ENCODE measurements around the gene CPNE9. TPM values are rescaled to one million over a fixed set of nuclear protein-coding genes. Genes with fewer than 3 reads are reported as not detected.

The CPNE9 gene
- total and polyA plus RNA-seq, 2 donors (not counting 1 experiment from before 2014, with no cell fraction given) = under 0.01 TPM; not detected in 1

- Histone ChIP-seq H3K4me2 (ENCODE audit: extremely low read depth, insufficient read depth, low read length) (no peak overlapping the region), H3K27me3 (ENCODE audit: control insufficient read depth, insufficient read depth, low read length) (no peaks in the 10 kb centered on the region), H2AFZ (ENCODE audit: low read length) (no peak overlapping the region), H4K20me1 (ENCODE audit: control insufficient read depth, extremely low read depth, insufficient read depth, low read length) (no peaks in the 10 kb centered on the region), H3K4me1 (ENCODE audit: control insufficient read depth, extremely low read depth, insufficient read depth, low read length) (no peaks in the 10 kb centered on the region), H3K9ac (ENCODE audit: insufficient read depth, low read length) (no peak overlapping the region), H3K4me3 (replicated peaks in 1 of 4; ENCODE audit: control extremely low read depth in 1 of 4, insufficient read depth in 1 of 4, low read depth in 3 of 4, low read length in 4 of 4) (no peak overlapping the region), H3K9me3 (ENCODE audit: control insufficient read depth, insufficient read depth, low read depth, low read length) (no peaks in the 10 kb centered on the region), H3K36me3 (ENCODE audit: control insufficient read depth, insufficient read depth, low read length) (no peaks in the 10 kb centered on the region), H3K27ac (ENCODE audit: insufficient read depth, low read length) (no peak overlapping the region), H3K79me2 (ENCODE audit: control insufficient read depth, insufficient read depth, low read length) (no peaks in the 10 kb centered on the region)
- no peak for DNase-seq (ENCODE audit: low read depth in 2 of 2)
- TF ChIP-seq CTCF (conservative IDR thresholded peaks at IDR 0.05 in 1 of 2, IDR thresholded peaks at IDR 0.05 in 1 of 2; ENCODE audit: low read depth in 1 of 2, low read length in 2 of 2) (no peak), EZH2 (IDR thresholded peaks at IDR 0.05; ENCODE audit: low read length, missing control alignments) (no peak)
Observed at GRCh38 chr3:9664119-9664751, 39.4 kb upstream of the CPNE9 start.

- Histone ChIP-seq H2AFZ (ENCODE audit: low read length) (no peak overlapping the region), H4K20me1 (ENCODE audit: control insufficient read depth, extremely low read depth, insufficient read depth, low read length) (no peaks in the 10 kb centered on the region), H3K9ac (ENCODE audit: insufficient read depth, low read length) (no peak overlapping the region), H3K4me2 (ENCODE audit: extremely low read depth, insufficient read depth, low read length) (no peak overlapping the region), H3K36me3 (ENCODE audit: control insufficient read depth, insufficient read depth, low read length) (peaks cover 4% of the 10 kb centered on the region), H3K27me3 (ENCODE audit: control insufficient read depth, insufficient read depth, low read length) (no peaks in the 10 kb centered on the region), H3K27ac (ENCODE audit: insufficient read depth, low read length) (no peak overlapping the region), H3K79me2 (ENCODE audit: control insufficient read depth, insufficient read depth, low read length) (no peaks in the 10 kb centered on the region), H3K4me1 (ENCODE audit: control insufficient read depth, extremely low read depth, insufficient read depth, low read length) (peaks cover 2% of the 10 kb centered on the region), H3K4me3 (replicated peaks in 1 of 4; ENCODE audit: control extremely low read depth in 1 of 4, insufficient read depth in 1 of 4, low read depth in 3 of 4, low read length in 4 of 4) (no peak overlapping the region), H3K9me3 (ENCODE audit: control insufficient read depth, insufficient read depth, low read depth, low read length) (no peaks in the 10 kb centered on the region)
- no peak for DNase-seq (ENCODE audit: low read depth in 2 of 2)
- TF ChIP-seq CTCF (conservative IDR thresholded peaks at IDR 0.05 in 1 of 2, IDR thresholded peaks at IDR 0.05 in 1 of 2; ENCODE audit: low read depth in 1 of 2, low read length in 2 of 2) = no peak
- no peak for TF ChIP-seq EZH2 (IDR thresholded peaks at IDR 0.05; ENCODE audit: low read length, missing control alignments)
Observed at GRCh38 chr3:9666704-9667445, 36.8 kb upstream of the CPNE9 start.

- DNase-seq (ENCODE audit: low read depth in 2 of 2) = no peak
- Histone ChIP-seq H3K9me3 (ENCODE audit: control insufficient read depth, insufficient read depth, low read depth, low read length) (no peaks in the 10 kb centered on the region), H3K27ac (ENCODE audit: insufficient read depth, low read length) (no peak overlapping the region), H3K4me3 (replicated peaks in 1 of 4; ENCODE audit: control extremely low read depth in 1 of 4, insufficient read depth in 1 of 4, low read depth in 3 of 4, low read length in 4 of 4) (no peak overlapping the region), H3K36me3 (ENCODE audit: control insufficient read depth, insufficient read depth, low read length) (peaks cover 6% of the 10 kb centered on the region), H3K27me3 (ENCODE audit: control insufficient read depth, insufficient read depth, low read length) (no peaks in the 10 kb centered on the region), H3K4me2 (ENCODE audit: extremely low read depth, insufficient read depth, low read length) (no peak overlapping the region), H3K4me1 (ENCODE audit: control insufficient read depth, extremely low read depth, insufficient read depth, low read length) (peaks cover 2% of the 10 kb centered on the region), H4K20me1 (ENCODE audit: control insufficient read depth, extremely low read depth, insufficient read depth, low read length) (no peaks in the 10 kb centered on the region), H3K79me2 (ENCODE audit: control insufficient read depth, insufficient read depth, low read length) (no peaks in the 10 kb centered on the region), H2AFZ (ENCODE audit: low read length) (no peak overlapping the region), H3K9ac (ENCODE audit: insufficient read depth, low read length) (no peak overlapping the region)
- TF ChIP-seq CTCF (conservative IDR thresholded peaks at IDR 0.05 in 1 of 2, IDR thresholded peaks at IDR 0.05 in 1 of 2; ENCODE audit: low read depth in 1 of 2, low read length in 2 of 2) (no peak), EZH2 (IDR thresholded peaks at IDR 0.05; ENCODE audit: low read length, missing control alignments) (no peak)
Observed at GRCh38 chr3:9669277-9669676, 34.4 kb upstream of the CPNE9 start.

All from fibroblast of lung (primary cell).